ENCODE data around the gene ZNRF1. TPM values are rescaled to one million over a fixed set of nuclear protein-coding genes. Genes with fewer than 3 reads are reported as not detected.

Gene ZNRF1
- total RNA-seq = 10 to 100 TPM; 13.2 to 20.2 TPM
- 100 to 1,000 TPM in 1 of 2 donors, 10 to 100 TPM in 1; 89.5 to 103 TPM for polyA plus RNA-seq (ENCODE audit: insufficient read length in 2 of 2)
- long read RNA-seq, donor 1, full-length matches to known transcripts = 60 of 76 reads
- long read RNA-seq, donor 1, partial matches to known transcripts = 16 of 76 reads
- long read RNA-seq, donor 1, other reads (novel, unspliced or antisense) = 0 of 76 reads
- long read RNA-seq, donor 2, full-length matches to known transcripts = 31 of 38 reads
- long read RNA-seq, donor 2, partial matches to known transcripts = 7 of 38 reads
- long read RNA-seq, donor 2, other reads (novel, unspliced or antisense) = 0 of 38 reads
- long read RNA-seq, donor 3, full-length matches to known transcripts = 40 of 47 reads
- long read RNA-seq, donor 3, partial matches to known transcripts = 7 of 47 reads
- long read RNA-seq, donor 3, other reads (novel, unspliced or antisense) = 0 of 47 reads
- long read RNA-seq, donor 4, full-length matches to known transcripts = 27 of 36 reads
- long read RNA-seq, donor 4, partial matches to known transcripts = 9 of 36 reads
- long read RNA-seq, donor 4, other reads (novel, unspliced or antisense) = 0 of 36 reads

- no peaks in the 10 kb centered on the region for H3K27me3 ChIP-seq (ENCODE audit: control insufficient read depth, insufficient read depth, low read length)
- WGBS (ENCODE audit: insufficient coverage) = under 1% methylated on average over 58 of the region's 73 CpGs
- DNase-seq (ENCODE audit: low read depth in 4 of 6, low spot score in 6 of 6) = peak; percentile 58 to 94 (median 76)
- H3K36me3 ChIP-seq (ENCODE audit: control insufficient read depth, insufficient read depth, low read length) = no peaks in the 10 kb centered on the region
- H3K9me3 ChIP-seq (ENCODE audit: control insufficient read depth, insufficient read depth, low read length) = no peaks in the 10 kb centered on the region
- peak within 1 kb of the TSS; percentile 77 for H3K4me3 ChIP-seq (ENCODE audit: low read depth, low read length)
- H3K27ac ChIP-seq (ENCODE audit: low read depth, low read length) = peak within 1 kb of the TSS; percentile 67
- H3K4me1 ChIP-seq (ENCODE audit: control insufficient read depth, insufficient read depth, low read length) = peaks cover 23% of the 10 kb centered on the region
These were observed at the start of gene ZNRF1 for GRCh38 chr16:74998481-74999218. Gene ZNRF1 (plus strand): TSS chr16:74999024. CDS start chr16:74999672, 648 bp downstream.

- peaks cover 63% of the 10 kb centered on the region for H3K36me3 ChIP-seq (ENCODE audit: control insufficient read depth, insufficient read depth, low read length)
- no peak for DNase-seq (ENCODE audit: low read depth in 4 of 6, low spot score in 6 of 6)
- H3K9me3 ChIP-seq (ENCODE audit: control insufficient read depth, insufficient read depth, low read length) = no peaks in the 10 kb centered on the region
- H3K4me1 ChIP-seq (ENCODE audit: control insufficient read depth, insufficient read depth, low read length) = no peaks in the 10 kb centered on the region
- H3K4me3 ChIP-seq (ENCODE audit: low read depth, low read length) = no peak overlapping the region
- H3K27ac ChIP-seq (ENCODE audit: low read depth, low read length) = no peak overlapping the region
- WGBS (ENCODE audit: insufficient coverage) = 100% methylated on average over 2 of the region's 3 CpGs
- no peaks in the 10 kb centered on the region for H3K27me3 ChIP-seq (ENCODE audit: control insufficient read depth, insufficient read depth, low read length)
These were observed 49.5 kb upstream of the ZNRF1 start for GRCh38 chr16:74949309-74949708.

GRCh38 chr16:74950511-74950910 is 48.3 kb upstream of the ZNRF1 start:
- DNase-seq (ENCODE audit: low read depth in 4 of 6, low spot score in 6 of 6) = no peak
- H3K27me3 ChIP-seq (ENCODE audit: control insufficient read depth, insufficient read depth, low read length) = no peaks in the 10 kb centered on the region
- H3K27ac ChIP-seq (ENCODE audit: low read depth, low read length) = no peak overlapping the region
- no peaks in the 10 kb centered on the region for H3K9me3 ChIP-seq (ENCODE audit: control insufficient read depth, insufficient read depth, low read length)
- 99% methylated on average over 6 of the region's 7 CpGs for WGBS (ENCODE audit: insufficient coverage)
- H3K36me3 ChIP-seq (ENCODE audit: control insufficient read depth, insufficient read depth, low read length) = peaks cover 56% of the 10 kb centered on the region
- no peaks in the 10 kb centered on the region for H3K4me1 ChIP-seq (ENCODE audit: control insufficient read depth, insufficient read depth, low read length)
- H3K4me3 ChIP-seq (ENCODE audit: low read depth, low read length) = no peak overlapping the region

DNA sequence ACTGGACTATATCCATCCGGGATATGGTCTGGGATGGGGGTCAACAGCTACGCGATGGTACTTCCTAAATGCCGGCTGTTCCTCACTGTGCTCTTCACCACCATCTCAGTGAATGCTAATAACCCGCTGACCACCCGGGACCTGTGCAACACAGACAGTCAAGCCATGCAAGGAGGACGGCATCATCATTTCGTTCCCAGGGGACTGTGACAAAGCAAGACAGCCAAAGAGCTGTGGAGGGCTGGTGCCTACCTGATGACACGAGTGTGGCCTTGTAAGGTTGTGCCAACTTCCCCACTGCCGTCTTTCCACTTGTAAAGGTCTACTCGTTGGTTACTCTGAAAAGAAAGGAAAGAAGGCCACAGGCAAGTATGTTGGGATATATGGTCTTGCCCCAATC is 47.6 kb upstream of the ZNRF1 start:
- H3K4me3 ChIP-seq (ENCODE audit: low read depth, low read length) = no peak overlapping the region
- no peaks in the 10 kb centered on the region for H3K4me1 ChIP-seq (ENCODE audit: control insufficient read depth, insufficient read depth, low read length)
- H3K9me3 ChIP-seq (ENCODE audit: control insufficient read depth, insufficient read depth, low read length) = no peaks in the 10 kb centered on the region
- no peak for DNase-seq (ENCODE audit: low read depth in 4 of 6, low spot score in 6 of 6)
- WGBS (ENCODE audit: insufficient coverage) = 98% methylated on average over 9 of the region's 11 CpGs
- H3K36me3 ChIP-seq (ENCODE audit: control insufficient read depth, insufficient read depth, low read length) = peaks cover 52% of the 10 kb centered on the region
- no peak overlapping the region for H3K27ac ChIP-seq (ENCODE audit: low read depth, low read length)
- no peaks in the 10 kb centered on the region for H3K27me3 ChIP-seq (ENCODE audit: control insufficient read depth, insufficient read depth, low read length)

GRCh38 chr16:74951681-74952080 is 47.1 kb upstream of the ZNRF1 start:
- DNase-seq (ENCODE audit: low read depth in 4 of 6, low spot score in 6 of 6) = no peak
- no peak overlapping the region for H3K27ac ChIP-seq (ENCODE audit: low read depth, low read length)
- H3K36me3 ChIP-seq (ENCODE audit: control insufficient read depth, insufficient read depth, low read length) = peaks cover 49% of the 10 kb centered on the region
- no peaks in the 10 kb centered on the region for H3K27me3 ChIP-seq (ENCODE audit: control insufficient read depth, insufficient read depth, low read length)
- WGBS (ENCODE audit: insufficient coverage) = 70% methylated on average over 2 of the region's 4 CpGs
- H3K9me3 ChIP-seq (ENCODE audit: control insufficient read depth, insufficient read depth, low read length) = no peaks in the 10 kb centered on the region
- H3K4me3 ChIP-seq (ENCODE audit: low read depth, low read length) = no peak overlapping the region
- H3K4me1 ChIP-seq (ENCODE audit: control insufficient read depth, insufficient read depth, low read length) = no peaks in the 10 kb centered on the region

DNA sequence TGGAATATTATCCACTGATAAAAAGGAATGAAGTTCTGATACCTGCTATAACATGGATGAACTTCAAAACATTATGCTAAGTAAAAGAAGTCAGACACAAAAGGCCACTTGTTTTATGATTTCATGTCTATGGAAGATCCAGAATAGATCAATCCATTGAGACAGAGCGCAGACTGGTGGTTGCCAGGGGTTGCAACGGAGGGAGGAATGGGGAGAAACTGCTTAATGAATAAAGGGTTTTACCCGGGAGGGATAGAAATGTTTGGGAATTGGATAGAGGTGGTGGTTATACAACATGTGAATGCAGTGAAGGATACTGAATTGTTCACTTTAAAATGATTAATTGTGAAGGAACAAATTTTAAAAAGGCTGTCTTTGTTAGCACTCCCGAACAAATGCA is 44.1 kb upstream of the ZNRF1 start:
- H3K9me3 ChIP-seq (ENCODE audit: control insufficient read depth, insufficient read depth, low read length) = no peaks in the 10 kb centered on the region
- WGBS (ENCODE audit: insufficient coverage) = 27% methylated on average over 3 of the region's 4 CpGs
- no peaks in the 10 kb centered on the region for H3K27me3 ChIP-seq (ENCODE audit: control insufficient read depth, insufficient read depth, low read length)
- H3K27ac ChIP-seq (ENCODE audit: low read depth, low read length) = no peak overlapping the region
- H3K4me3 ChIP-seq (ENCODE audit: low read depth, low read length) = no peak overlapping the region
- no peaks in the 10 kb centered on the region for H3K4me1 ChIP-seq (ENCODE audit: control insufficient read depth, insufficient read depth, low read length)
- peaks cover 32% of the 10 kb centered on the region for H3K36me3 ChIP-seq (ENCODE audit: control insufficient read depth, insufficient read depth, low read length)
- no peak for DNase-seq (ENCODE audit: low read depth in 4 of 6, low spot score in 6 of 6)

DNA sequence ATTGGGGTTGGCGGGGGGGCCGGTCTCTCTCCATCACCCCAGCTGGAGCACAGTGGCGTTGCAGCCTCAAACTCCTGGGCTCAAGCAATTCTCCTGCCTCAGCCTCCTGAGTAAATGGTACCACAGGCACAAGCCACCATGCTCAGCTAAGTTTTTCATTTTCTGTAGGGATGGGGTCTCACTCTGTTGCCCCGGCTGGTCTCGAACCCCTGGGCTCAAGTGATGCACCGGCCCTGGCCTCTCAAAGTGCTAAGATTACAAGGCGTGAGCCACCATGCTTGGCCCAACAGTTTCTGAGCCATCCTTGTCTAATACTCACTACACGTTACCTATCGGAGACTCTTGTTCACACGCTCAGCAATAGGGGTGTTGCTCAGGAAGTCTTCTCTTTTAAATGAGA is 25.5 kb upstream of the ZNRF1 start:
- H3K27ac ChIP-seq (ENCODE audit: low read depth, low read length) = no peak overlapping the region
- 100% methylated on average over 3 of the region's 10 CpGs for WGBS (ENCODE audit: insufficient coverage)
- DNase-seq (ENCODE audit: low read depth in 4 of 6, low spot score in 6 of 6) = no peak
- H3K4me3 ChIP-seq (ENCODE audit: low read depth, low read length) = no peak overlapping the region
- H3K27me3 ChIP-seq (ENCODE audit: control insufficient read depth, insufficient read depth, low read length) = no peaks in the 10 kb centered on the region
- H3K9me3 ChIP-seq (ENCODE audit: control insufficient read depth, insufficient read depth, low read length) = no peaks in the 10 kb centered on the region
- peaks cover 20% of the 10 kb centered on the region for H3K36me3 ChIP-seq (ENCODE audit: control insufficient read depth, insufficient read depth, low read length)
- no peaks in the 10 kb centered on the region for H3K4me1 ChIP-seq (ENCODE audit: control insufficient read depth, insufficient read depth, low read length)

- Histone ChIP-seq H3K27me3 (ENCODE audit: control insufficient read depth, insufficient read depth, low read length) (no peaks in the 10 kb centered on the region), H3K4me3 (ENCODE audit: low read depth, low read length) (no peak overlapping the region), H3K27ac (ENCODE audit: low read depth, low read length) (no peak overlapping the region), H3K36me3 (ENCODE audit: control insufficient read depth, insufficient read depth, low read length) (peaks cover 20% of the 10 kb centered on the region), H3K9me3 (ENCODE audit: control insufficient read depth, insufficient read depth, low read length) (no peaks in the 10 kb centered on the region), H3K4me1 (ENCODE audit: control insufficient read depth, insufficient read depth, low read length) (no peaks in the 10 kb centered on the region)
- DNase-seq (ENCODE audit: low read depth in 4 of 6, low spot score in 6 of 6) = no peak
- 86% methylated on average over 1 of the region's 5 CpGs for WGBS (ENCODE audit: insufficient coverage)
These were observed 23.2 kb upstream of the ZNRF1 start for GRCh38 chr16:74975591-74975990.

- peaks cover 9% of the 10 kb centered on the region for H3K36me3 ChIP-seq (ENCODE audit: control insufficient read depth, insufficient read depth, low read length)
- no peak overlapping the region for H3K4me3 ChIP-seq (ENCODE audit: low read depth, low read length)
- no peaks in the 10 kb centered on the region for H3K27me3 ChIP-seq (ENCODE audit: control insufficient read depth, insufficient read depth, low read length)
- H3K27ac ChIP-seq (ENCODE audit: low read depth, low read length) = no peak overlapping the region
- WGBS (ENCODE audit: insufficient coverage) = no CpG with 5 or more reads among the region's 1 CpG
- H3K9me3 ChIP-seq (ENCODE audit: control insufficient read depth, insufficient read depth, low read length) = no peaks in the 10 kb centered on the region
- DNase-seq (ENCODE audit: low read depth in 4 of 6, low spot score in 6 of 6) = peak in 2 of 6 donors; percentile 12 to 83
- peaks cover 12% of the 10 kb centered on the region for H3K4me1 ChIP-seq (ENCODE audit: control insufficient read depth, insufficient read depth, low read length)
These were observed 16.6 kb upstream of the ZNRF1 start for GRCh38 chr16:74982256-74982655.

All from spinal cord (tissue), 10 donors.